H1 (cell line): ENCODE measurements around the gene SMARCA2. TPM values are rescaled to one million over a fixed set of nuclear protein-coding genes. Genes with fewer than 3 reads are reported as not detected.

Experiments used
- SIN3A ChIP-seq, 2 experiments: IDR thresholded peaks in 1 of 2; conservative IDR thresholded peaks in 1 of 2; 2 replicates each; pipeline ENCODE4 v1.6.1; 2011 to 2012; ENCODE audit warnings: low read length in 2 of 2, improper control_type of control experiment in 1 of 2, low read depth in 1 of 2, mild to moderate bottlenecking in 1 of 2
- polyA plus RNA-seq, 7 experiments: library from polyadenylated mRNA; depleted of rRNA in 3 of 7; stranded (reverse) in 5 of 7; unstranded in 2 of 7; fragments of >200 nt in 5 of 7; fragments of 200-250 nt in 2 of 7; gene quantifications; 1 replicate in 5 of 7; 2 replicates in 1 of 7; 4 replicates in 1 of 7; pipeline versions ENCODE4 v1.2.1 to v1.2.3, GENCODE V29; 2011 to 2013; ENCODE audit warnings: missing spikeins in 2 of 7, mixed read lengths in 2 of 7
- total RNA-seq: library from RNA; stranded (reverse); fragmentation: NEBNext Ultra II Directional; extraction: Animal tissue kit (Norgen Biotek cat#: 25700); gene quantifications from 2 replicates; pipeline ENCODE4 v1.2.1, GENCODE V29; 2021
- TF ChIP-seq, protein P1 (sequence below): IDR thresholded peaks from 2 replicates; pipeline ENCODE4 v1.6.1; 2012; ENCODE audit warnings: low read length, inconsistent platforms

Gene SMARCA2
- total and polyA plus RNA-seq, 2 of the 8 experiments (the other 6 are each of a cell fraction or from before 2014, with no cell fraction given) = 6.3 to 21.7 TPM

DNA sequence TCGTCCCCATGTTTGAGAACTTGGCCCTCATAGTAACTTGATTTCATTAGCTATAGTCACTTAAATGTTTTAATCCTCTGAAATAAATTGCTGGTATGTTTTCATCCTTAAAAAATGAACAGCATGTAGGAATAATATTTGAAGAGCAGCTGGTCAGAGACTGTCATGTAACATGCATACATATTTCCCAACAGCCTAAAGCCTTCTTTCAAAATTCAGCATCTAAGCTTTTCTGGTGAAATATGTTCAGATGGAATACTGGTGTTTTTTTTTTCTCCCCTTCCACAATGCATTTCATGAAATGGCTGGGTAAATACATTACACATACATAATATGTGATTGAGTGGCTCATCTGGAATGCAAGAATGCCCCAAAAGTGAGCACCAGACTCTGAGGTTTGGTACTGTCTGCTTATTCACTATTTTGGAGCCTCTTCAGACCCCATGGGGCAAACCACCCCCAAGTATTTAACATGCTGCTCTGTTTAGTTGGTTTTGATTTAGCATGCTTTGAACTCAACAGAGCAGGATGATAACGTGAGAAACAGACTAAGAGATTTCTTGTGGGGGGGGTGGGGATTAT is 94.0 kb downstream of the SMARCA2 start (continued):
- TF ChIP-seq SIN3A (conservative IDR thresholded peaks at IDR 0.05 in 1 of 2, IDR thresholded peaks at IDR 0.05 in 1 of 2; ENCODE audit: low read depth in 1 of 2, low read length in 2 of 2) = no peak
- TF ChIP-seq, protein P1, sequence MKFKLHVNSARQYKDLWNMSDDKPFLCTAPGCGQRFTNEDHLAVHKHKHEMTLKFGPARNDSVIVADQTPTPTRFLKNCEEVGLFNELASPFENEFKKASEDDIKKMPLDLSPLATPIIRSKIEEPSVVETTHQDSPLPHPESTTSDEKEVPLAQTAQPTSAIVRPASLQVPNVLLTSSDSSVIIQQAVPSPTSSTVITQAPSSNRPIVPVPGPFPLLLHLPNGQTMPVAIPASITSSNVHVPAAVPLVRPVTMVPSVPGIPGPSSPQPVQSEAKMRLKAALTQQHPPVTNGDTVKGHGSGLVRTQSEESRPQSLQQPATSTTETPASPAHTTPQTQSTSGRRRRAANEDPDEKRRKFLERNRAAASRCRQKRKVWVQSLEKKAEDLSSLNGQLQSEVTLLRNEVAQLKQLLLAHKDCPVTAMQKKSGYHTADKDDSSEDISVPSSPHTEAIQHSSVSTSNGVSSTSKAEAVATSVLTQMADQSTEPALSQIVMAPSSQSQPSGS = no peak
